Measurements from ENCODE around the gene PMIS2.

The PMIS2 gene

DNA sequence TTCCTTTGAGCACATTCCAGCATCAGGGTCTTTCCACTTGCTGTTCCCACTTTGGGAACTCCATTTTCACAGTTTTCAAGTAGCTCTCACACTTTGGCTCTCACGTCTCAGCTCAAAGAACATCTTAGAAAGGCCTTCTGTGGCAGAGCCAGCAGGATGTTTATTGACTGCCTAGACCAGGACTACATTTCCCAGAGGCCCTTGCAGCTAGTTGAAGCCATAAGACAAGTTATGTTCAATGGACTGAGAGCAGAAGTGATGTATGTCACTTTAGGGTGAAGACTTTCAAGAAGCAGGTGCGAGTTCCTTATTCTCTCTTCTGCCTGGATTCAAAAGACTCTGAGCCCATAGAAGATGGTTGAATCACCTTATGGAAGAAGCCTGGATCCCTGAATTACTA lies 22.3 kb downstream of the PMIS2 start:
- Histone ChIP-seq H3K27ac (no peak overlapping the region), H3K4me3 (no peak overlapping the region)
- no peak for DNase-seq (ENCODE audit: low spot score)
- TF ChIP-seq, protein P1, sequence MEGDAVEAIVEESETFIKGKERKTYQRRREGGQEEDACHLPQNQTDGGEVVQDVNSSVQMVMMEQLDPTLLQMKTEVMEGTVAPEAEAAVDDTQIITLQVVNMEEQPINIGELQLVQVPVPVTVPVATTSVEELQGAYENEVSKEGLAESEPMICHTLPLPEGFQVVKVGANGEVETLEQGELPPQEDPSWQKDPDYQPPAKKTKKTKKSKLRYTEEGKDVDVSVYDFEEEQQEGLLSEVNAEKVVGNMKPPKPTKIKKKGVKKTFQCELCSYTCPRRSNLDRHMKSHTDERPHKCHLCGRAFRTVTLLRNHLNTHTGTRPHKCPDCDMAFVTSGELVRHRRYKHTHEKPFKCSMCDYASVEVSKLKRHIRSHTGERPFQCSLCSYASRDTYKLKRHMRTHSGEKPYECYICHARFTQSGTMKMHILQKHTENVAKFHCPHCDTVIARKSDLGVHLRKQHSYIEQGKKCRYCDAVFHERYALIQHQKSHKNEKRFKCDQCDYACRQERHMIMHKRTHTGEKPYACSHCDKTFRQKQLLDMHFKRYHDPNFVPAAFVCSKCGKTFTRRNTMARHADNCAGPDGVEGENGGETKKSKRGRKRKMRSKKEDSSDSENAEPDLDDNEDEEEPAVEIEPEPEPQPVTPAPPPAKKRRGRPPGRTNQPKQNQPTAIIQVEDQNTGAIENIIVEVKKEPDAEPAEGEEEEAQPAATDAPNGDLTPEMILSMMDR (IDR thresholded peaks at IDR 0.05), result no peak

DNA sequence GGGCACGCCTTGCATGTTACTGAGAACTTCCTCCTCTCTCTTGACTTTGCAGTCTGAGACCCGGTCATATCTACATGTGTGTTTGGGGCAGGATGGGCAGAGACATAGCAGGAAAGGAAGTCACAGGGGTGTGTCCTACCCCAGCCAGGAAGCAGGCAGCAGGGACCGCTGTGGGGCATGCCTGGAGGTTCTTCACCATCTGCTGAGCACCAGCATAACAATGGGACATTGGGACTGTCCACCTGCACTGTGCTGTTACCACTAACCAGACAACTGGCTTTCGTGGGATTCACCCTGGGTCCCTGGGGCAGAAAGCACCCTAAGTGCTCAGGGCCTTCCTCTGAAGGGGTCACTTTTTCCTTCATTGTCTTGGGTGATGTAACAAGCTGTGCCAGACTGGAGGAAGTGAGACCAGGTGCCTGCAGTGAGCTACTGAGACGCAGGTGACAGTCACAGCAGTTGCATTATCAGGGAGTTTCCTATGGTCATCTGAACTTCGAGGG lies 23.9 kb downstream of the PMIS2 start:
- Histone ChIP-seq H3K27ac (no peak overlapping the region), H3K4me3 (no peak overlapping the region)
- TF ChIP-seq, protein P1 (IDR thresholded peaks at IDR 0.05), result no peak
- DNase-seq (ENCODE audit: low spot score), result no peak

DNA sequence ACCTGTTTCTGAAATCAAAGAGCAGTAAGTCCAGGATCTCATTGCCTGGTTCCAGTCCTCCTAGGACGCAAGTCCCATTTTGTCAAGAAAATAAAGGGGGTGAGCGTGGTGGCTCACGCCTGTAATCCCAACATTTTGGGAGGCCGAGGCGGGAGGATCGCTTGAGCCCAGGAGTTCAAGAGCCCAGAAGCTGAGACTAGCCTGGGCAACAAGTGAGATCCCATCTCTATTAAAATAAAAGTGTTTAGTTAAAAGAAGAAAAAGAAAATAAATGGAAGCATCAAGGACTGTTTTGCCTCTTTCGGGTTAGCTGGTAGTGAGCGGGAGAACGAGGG lies 26.2 kb downstream of the PMIS2 start:
- Histone ChIP-seq H3K27ac (peak overlapping the region; percentile 57 to 68), H3K4me3 (peak overlapping the region; percentile 80)
- no peak for DNase-seq (ENCODE audit: low spot score)
- TF ChIP-seq, protein P1 (IDR thresholded peaks at IDR 0.05), result no peak

DNA sequence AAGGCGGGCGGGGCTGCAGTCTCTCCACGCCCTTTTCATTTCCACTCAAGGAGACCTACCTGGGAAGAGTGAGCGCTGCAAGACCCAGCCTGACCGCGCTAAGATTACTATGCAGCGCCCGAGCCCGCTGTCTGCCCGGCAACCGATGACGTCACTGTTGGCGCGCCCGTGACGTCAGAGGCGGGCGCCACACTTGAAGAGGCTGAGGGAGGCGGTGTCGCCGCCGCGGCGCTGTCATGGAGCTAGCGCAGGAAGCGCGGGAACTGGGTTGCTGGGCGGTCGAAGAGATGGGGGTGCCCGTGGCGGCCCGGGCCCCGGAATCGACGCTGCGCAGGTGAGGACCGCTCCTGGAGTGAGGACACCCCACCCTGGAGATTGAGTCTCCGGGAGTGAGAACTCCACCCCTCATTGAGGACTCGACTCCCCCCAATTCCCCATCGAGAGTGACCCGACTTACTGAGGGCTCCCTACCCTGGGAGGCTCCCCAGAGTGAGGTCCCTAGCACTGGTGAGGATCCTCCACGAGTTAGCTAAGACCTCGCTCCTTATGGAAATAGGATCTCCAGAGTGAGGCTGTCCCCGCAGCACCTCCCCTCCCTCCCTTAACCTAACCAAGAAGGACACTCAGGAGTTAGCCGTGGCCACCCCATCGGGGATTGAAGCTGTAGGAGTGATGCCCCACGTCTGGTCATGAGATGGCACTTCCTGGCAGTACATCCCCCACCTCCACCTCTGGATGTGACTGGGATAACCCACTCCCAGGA lies 26.8 kb downstream of the PMIS2 start, which contains the start of gene HAUS5:
Gene HAUS5, plus strand, starts transcription at position 177 of the 763 bp plus-strand sequence. Its CDS starts 60 bp downstream, at position 237.
- TF ChIP-seq, protein P1 (IDR thresholded peaks at IDR 0.05), result no peak
- DNase-seq (ENCODE audit: low spot score), result peak; percentile 94
- Histone ChIP-seq H3K27ac (peak within 1 kb of the TSS; percentile 57 to 68), H3K4me3 (peak within 1 kb of the TSS; percentile 80)

DNA sequence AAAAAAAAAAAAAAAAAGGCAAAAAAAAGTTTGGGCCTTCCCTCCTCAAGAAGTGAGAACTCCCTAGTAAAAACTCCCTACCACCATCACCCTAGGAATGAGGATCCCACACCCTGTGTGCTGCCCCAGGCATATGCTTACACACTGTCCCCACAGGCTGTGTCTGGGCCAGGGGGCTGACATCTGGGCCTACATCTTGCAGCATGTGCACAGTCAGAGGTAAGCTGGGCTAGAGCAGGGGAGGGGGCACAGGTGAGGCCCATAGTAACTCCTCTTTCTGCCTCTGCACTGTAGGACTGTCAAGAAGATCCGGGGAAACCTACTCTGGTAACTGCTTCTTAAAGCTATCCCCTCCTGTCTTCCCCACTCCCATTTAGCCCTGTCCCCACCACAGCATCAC lies 27.6 kb downstream of the PMIS2 start:
- TF ChIP-seq, protein P1 (IDR thresholded peaks at IDR 0.05), result no peak
- no peak overlapping the region for H3K4me3 ChIP-seq
- H3K27ac ChIP-seq, result no peak overlapping the region
- DNase-seq (ENCODE audit: low spot score), result no peak

DNA sequence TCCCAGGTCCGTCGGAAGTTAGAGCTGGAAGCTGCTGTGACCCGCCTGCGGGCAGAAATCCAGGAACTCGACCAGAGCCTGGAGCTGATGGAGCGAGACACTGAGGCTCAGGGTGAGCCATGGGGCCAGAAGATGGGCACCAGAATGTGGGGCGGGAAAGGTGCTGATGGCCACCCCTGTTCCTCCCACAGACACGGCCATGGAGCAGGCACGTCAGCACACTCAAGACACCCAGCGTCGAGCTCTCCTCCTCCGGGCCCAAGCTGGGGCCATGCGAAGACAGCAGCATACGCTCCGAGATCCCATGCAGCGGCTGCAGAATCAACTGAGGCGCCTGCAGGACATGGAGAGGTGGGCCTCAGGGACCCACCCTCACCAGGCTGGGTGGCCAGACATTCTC lies 29.1 kb downstream of the PMIS2 start:
- no peak for DNase-seq (ENCODE audit: low spot score)
- Histone ChIP-seq H3K27ac (no peak overlapping the region), H3K4me3 (no peak overlapping the region)
- TF ChIP-seq, protein P1 (IDR thresholded peaks at IDR 0.05), result no peak

DNA sequence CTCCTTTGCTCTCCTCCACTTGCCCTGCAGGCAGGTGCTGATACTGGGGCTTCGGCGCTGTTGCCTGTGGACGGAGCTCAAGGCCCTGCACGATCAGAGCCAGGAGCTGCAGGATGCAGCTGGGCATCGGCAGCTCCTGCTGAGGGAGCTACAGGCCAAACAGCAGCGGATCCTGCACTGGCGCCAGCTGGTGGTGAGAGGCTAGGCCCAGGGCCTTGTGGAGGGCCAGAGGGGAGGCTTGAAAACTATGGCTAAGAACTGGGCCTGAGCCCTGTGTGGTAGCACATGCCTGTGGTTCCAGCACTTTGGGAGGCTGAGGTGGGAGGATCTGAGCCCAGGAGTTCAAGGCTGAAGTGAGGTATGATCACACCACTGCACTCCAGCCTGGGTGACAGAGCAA lies 32.9 kb downstream of the PMIS2 start:
- TF ChIP-seq, protein P1 (IDR thresholded peaks at IDR 0.05), result no peak
- Histone ChIP-seq H3K4me3 (no peak overlapping the region), H3K27ac (no peak overlapping the region)
- DNase-seq (ENCODE audit: low spot score), result no peak
